ENCODE measurements around the gene ERGIC3.
"Not testable (repeated sequence)": the region's sequence is repeated elsewhere in the genome, so short reads cannot be mapped to it uniquely, and the experiment has no call there.

ERGIC3 gene

GRCh38 chr20:35518955-35519354, 22.9 kb upstream of the ERGIC3 start:
- no peak for DNase-seq (ENCODE audit: low read depth)

GRCh38 chr20:35523298-35523888, 18.5 kb upstream of the ERGIC3 start:
- DNase-seq (ENCODE audit: low read depth): no peak

- no peak for DNase-seq (ENCODE audit: low read depth)
Measured at GRCh38 chr20:35525639-35526038, 16.2 kb upstream of the ERGIC3 start.

- DNase-seq (ENCODE audit: low read depth): no peak
Measured at GRCh38 chr20:35527122-35527769, 14.6 kb upstream of the ERGIC3 start.

GRCh38 chr20:35529552-35529951, 12.3 kb upstream of the ERGIC3 start, which contains the start of gene C20orf173:
Gene C20orf173 (minus strand): TSS chr20:35529652. CDS start chr20:35529373, 279 bp downstream.
- no peak for DNase-seq (ENCODE audit: low read depth)

- DNase-seq (ENCODE audit: low read depth): no peak
Measured at GRCh38 chr20:35539756-35540212, 2.1 kb upstream of the ERGIC3 start.

- no peak for DNase-seq (ENCODE audit: low read depth)
Measured at GRCh38 chr20:35541118-35541782, 628 bp upstream of the ERGIC3 start.

GRCh38 chr20:35542990-35543389, 1.1 kb downstream of the ERGIC3 start:
- no peak for DNase-seq (ENCODE audit: low read depth)

- no peak for DNase-seq (ENCODE audit: low read depth)
Measured at GRCh38 chr20:35544436-35544835, 2.6 kb downstream of the ERGIC3 start.

GRCh38 chr20:35544941-35545340, 3.1 kb downstream of the ERGIC3 start:
- DNase-seq (ENCODE audit: low read depth): not testable (repeated sequence)

GRCh38 chr20:35546127-35546526, 4.2 kb downstream of the ERGIC3 start:
- DNase-seq (ENCODE audit: low read depth): no peak

GRCh38 chr20:35547329-35547728, 5.5 kb downstream of the ERGIC3 start:
- DNase-seq (ENCODE audit: low read depth): no peak

- no peak for DNase-seq (ENCODE audit: low read depth)
Measured at GRCh38 chr20:35551503-35551902, 9.6 kb downstream of the ERGIC3 start.

- DNase-seq (ENCODE audit: low read depth): no peak
Measured at GRCh38 chr20:35552914-35553313, 11.0 kb downstream of the ERGIC3 start.

- DNase-seq (ENCODE audit: low read depth): not testable (repeated sequence)
Measured at GRCh38 chr20:35555461-35555860, 13.6 kb downstream of the ERGIC3 start.

- DNase-seq (ENCODE audit: low read depth): no peak
Measured at GRCh38 chr20:35555951-35556645, 14.2 kb downstream of the ERGIC3 start.

GRCh38 chr20:35556871-35557270, 15.0 kb downstream of the ERGIC3 start:
- no peak for DNase-seq (ENCODE audit: low read depth)

GRCh38 chr20:35558451-35558850, 16.6 kb downstream of the ERGIC3 start:
- DNase-seq (ENCODE audit: low read depth): no peak

- no peak for DNase-seq (ENCODE audit: low read depth)
Measured at GRCh38 chr20:35559042-35559693, 17.3 kb downstream of the ERGIC3 start.

- DNase-seq (ENCODE audit: low read depth): no peak
Measured at GRCh38 chr20:35560105-35560511, 18.2 kb downstream of the ERGIC3 start.

GRCh38 chr20:35560541-35560940, 18.7 kb downstream of the ERGIC3 start:
- DNase-seq (ENCODE audit: low read depth): no peak

- DNase-seq (ENCODE audit: low read depth): no peak
Measured at GRCh38 chr20:35561268-35561667, 19.4 kb downstream of the ERGIC3 start.
